NCI-H2227 (cell line): ENCODE results near the gene SESN2.
A peak's percentile ranks its signal among the peaks of the same experiment; 100 is the strongest.

Experiments
- DNase-seq: peaks from one replicate; lab custom pipeline; 2025; ENCODE audit not compliant: unreplicated experiment; lab: John Stamatoyannopoulos, UW

Gene SESN2, protein sequence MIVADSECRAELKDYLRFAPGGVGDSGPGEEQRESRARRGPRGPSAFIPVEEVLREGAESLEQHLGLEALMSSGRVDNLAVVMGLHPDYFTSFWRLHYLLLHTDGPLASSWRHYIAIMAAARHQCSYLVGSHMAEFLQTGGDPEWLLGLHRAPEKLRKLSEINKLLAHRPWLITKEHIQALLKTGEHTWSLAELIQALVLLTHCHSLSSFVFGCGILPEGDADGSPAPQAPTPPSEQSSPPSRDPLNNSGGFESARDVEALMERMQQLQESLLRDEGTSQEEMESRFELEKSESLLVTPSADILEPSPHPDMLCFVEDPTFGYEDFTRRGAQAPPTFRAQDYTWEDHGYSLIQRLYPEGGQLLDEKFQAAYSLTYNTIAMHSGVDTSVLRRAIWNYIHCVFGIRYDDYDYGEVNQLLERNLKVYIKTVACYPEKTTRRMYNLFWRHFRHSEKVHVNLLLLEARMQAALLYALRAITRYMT

DNA sequence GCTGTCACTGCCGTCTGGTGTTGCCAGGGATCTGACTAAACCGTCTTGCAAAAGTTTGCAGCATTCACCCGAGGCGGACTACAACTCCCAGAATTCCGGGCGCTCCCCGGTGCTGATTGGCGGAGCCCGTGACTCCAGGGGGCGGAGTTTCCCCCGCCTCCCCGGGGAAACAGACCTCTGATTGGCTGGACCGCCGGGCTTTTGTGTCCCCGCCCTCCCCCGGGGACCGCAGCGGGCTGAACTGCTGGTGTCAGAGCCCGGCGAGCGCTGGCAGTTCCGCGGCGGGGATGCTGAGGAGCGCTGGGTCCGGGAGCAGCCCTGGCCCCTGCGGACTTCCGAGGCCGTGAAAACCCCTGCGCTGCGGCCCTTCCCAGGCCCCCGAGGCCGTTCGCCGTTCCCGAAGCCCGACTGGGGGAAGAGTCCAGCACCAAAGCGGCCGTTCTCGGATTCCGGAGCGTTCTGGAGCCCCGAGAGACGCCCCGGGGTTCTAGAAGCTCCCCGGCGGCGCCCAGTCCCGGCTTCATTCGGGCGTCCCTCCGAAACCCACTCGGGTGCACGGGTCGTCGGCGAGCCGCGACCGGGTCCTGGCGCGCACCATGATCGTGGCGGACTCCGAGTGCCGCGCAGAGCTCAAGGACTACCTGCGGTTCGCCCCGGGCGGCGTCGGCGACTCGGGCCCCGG is at the start of gene SESN2:
Gene SESN2 (plus strand): TSS at position 267 of the 682 bp plus-strand sequence. CDS start 330 bp downstream, at position 597.
- peak; percentile 99 for DNase-seq

DNA sequence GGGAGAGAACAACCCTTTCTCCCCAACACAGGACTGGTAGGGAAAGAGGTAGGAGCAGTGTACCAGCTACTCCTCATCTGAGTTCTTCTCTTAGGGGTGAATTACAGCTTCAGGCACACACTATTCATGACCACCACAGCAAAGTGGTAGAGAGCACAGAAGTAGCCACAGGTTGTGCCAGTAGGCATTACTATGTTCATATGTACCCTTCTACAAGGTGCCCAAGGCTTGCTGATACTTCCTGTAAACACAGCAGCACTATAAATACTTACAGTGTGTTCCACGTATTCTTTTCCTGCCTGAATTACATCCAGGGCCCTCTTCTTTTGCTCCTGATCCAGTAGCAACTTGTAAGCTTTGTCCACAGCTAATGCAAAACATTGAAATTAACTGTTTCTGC is 49.6 kb upstream of the SESN2 start:
- DNase-seq: no peak

DNA sequence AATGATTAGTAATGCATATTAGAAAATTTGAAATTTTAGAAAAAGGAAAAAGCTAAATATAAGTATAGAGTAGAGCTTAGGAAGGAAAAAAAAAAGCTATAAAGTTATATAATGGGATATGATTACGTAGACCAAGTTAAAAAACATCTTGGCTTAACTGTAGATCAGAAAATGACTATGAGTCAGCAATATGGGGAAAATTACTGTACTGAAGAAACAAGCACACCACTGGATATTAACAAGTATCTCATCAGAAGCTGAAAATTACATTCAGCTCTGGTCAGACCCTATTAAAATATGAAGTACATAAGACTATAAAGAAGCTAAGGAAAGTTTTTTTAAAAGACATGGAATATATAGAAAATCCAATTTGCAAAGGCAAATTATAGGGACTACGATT is 46.0 kb upstream of the SESN2 start:
- no peak for DNase-seq

DNA sequence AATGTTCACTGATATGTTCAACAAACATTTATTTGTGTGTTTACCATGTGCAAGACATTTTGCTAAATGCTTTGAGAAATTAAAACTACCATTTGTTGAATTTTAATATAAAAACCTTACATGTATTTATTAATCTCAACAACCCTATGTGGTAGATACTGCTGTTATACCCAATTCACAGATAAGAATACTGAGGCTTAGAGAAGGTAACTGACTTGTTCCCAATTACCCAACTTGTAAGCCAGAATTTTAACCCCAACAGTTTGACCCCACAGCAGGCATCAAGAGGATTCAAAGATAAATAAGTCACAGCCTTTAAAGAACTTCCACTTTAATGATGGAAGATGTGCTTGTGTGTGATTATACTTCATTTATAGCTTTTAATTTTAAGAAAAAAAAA is 30.2 kb upstream of the SESN2 start:
- DNase-seq: no peak

DNA sequence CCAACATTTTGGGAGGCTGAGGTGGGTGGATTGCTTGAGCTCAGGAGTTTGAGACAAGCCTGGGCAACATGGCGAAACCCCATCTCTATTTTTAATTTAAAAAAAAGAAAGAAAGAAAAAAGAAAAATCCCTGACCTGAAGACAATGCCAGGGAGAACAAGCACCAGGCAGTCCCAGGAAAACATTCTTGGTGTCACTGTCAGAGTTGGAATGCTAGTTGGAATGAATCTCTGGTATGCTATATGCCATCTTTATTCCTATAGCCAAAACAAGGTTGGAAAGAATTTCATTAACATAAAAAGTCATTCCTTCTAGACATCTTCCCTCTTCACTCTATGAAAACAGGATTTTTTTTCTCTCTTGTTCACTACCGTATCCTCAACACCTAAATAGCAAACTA is 29.3 kb upstream of the SESN2 start:
- DNase-seq: no peak

DNA sequence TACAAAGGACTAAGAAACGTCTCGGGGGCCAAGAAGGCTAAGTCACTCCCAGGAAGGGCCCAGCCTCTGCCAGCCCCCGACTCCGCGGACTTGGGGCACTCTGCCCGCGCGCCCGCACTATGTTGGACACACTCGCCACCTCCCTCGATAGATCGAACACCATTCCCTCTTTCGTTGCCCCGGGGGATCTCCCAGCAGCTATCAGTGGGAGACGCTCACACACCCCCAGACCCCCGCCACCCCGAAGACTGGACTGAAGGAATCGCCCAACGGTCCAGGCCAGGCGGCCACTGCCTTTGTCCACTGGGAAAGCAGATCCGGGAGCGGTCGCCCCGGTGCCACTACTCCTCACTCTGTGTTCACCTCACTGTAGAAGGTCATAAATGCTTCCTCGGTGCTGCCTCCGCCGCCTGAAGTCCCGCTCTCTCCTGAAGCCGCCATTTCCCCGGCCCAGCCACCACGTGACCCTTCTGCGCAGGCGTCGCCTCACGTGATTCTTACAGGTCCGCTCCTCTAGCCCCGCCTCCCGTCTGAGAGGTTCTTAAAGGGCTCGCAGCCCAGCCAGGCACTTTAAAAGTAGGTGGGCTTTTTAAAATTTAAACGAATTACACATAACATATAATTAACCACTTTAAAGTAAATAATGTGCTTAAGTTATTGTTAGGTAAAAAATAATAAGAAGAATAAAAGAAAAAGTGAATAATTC is 26.6 kb upstream of the SESN2 start, which contains the start of gene DNAJC8:
Gene DNAJC8 (minus strand): TSS at position 472 of the 706 bp plus-strand sequence. CDS start 31 bp downstream, at position 441.
- DNase-seq: peak; percentile 95

DNA sequence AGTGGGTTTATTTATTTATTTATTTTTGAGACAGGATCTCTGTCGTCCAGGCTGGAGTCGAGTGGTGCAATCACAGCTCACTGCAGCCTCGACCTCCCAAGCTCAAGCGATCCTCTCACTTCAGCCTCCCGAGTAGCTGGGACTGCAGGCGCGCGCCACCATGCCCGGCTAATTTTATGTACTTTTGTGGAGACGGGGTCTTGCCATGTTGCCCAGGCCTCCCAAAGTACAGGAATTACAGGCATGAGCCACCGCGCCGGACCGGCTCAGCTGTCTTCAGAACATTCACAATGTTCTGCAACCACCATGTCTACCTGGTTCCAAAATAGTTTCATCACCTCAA is 26.1 kb upstream of the SESN2 start:
- DNase-seq: no peak

DNA sequence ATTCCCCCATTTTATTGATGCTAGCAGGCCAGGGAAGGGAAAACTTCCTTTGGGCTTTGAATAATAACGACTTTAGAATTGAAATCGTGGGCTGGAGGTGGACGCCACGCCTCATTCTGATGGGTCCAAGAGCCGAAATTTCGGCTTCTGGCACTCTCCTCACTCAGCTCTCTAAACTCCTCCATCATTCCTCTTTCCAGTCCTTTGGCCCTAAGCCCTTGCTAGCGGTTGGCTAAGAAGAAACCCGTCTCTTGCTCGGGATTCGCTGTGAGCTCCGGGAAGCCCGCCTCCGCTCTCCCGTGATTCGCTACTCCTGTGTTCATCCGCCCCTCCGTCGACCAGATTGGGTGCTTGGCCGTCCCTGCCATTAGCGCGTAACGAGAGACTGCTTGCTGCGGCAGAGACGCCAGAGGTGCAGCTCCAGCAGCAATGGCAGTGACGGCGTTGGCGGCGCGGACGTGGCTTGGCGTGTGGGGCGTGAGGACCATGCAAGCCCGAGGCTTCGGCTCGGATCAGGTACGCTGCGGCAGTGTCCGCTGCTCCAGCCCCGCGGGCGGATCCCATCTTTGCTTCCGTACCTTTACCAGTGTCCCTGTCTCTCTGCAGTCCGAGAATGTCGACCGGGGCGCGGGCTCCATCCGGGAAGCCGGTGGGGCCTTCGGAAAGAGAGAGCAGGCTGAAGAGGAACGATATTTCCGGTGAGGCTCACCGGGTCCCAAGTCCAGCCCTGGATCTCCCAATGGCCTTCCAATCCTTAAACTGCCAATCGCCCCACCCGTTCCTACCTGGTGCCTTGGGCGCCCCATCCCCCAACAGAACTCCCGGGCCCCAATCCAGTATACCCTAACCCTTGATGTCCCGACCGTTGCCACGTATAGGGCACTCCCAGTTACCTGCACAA is 23.3 kb upstream of the SESN2 start, which contains the start of gene ATP5IF1:
Gene ATP5IF1 (plus strand): TSS at position 370 of the 901 bp plus-strand sequence. CDS start 60 bp downstream, at position 430.
- DNase-seq: peak; percentile 98

DNA sequence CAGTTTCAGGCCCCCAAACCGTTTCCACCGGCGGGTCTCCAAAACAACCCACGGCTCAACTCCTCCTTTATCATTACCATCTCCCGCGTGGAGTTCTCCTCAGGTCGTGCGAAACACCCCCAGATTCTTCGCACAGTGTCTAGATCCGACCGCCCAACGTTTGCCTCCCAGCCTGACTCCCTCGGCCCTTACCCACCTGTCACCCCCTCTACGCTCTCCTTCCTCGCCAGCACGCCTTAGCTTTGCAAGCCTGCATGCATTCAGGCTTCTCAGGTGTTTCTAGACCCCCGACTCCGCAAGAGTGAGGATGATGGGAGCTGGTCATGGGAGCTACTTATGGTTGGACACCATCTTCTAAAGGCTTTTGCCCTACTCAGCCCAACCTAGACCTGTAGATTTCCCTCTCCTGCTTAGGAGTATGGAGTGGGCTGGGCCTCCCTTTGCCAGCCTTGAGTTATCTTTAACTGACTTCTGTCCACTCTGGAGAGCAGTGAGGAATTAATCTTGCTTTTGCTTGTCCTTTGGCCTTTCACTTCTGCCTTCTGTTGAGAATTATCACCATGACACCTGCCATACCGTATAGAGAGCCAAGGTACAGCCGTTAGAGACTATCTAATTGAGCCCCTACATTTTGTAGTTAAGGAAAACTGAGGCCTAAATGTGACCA is 22.5 kb upstream of the SESN2 start:
- DNase-seq: no peak

DNA sequence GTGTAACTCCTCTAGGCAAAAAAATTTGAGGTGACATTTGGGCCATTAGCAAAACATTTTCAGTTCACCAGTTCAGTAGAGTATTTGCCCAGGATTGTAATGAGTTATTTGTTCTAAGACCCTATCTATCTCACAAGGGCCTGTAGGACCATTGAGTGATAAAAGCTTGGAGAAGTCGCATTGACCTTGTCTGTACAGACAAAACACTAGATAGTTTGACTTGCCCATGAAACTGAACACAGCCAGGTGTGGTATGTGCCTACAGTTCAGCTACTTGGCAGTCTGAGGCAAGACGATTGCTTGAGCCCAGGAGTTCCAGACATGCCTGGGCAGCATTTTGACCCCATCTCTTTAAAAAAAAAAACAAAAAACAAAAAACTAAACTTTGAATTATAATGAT is 20.3 kb upstream of the SESN2 start:
- DNase-seq: no peak

DNA sequence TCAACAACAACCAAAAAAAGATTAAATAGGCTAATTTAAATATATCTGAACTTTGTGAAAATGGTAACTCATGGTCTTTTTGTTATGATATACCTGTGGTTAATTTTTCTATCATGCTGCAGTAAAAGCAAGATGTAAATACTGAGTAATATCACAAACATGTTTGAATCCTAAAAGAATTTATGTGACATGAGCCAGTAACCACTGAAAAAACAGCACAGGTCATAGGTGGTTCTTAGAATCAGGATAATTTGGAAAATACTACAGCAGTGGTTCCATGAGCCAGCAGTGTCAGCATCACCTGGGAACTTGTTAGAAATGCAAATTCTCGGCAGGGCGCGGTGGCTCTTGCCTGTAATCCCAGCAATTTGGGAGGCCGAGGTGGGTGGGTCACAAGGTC is 19.3 kb upstream of the SESN2 start:
- DNase-seq: no peak

DNA sequence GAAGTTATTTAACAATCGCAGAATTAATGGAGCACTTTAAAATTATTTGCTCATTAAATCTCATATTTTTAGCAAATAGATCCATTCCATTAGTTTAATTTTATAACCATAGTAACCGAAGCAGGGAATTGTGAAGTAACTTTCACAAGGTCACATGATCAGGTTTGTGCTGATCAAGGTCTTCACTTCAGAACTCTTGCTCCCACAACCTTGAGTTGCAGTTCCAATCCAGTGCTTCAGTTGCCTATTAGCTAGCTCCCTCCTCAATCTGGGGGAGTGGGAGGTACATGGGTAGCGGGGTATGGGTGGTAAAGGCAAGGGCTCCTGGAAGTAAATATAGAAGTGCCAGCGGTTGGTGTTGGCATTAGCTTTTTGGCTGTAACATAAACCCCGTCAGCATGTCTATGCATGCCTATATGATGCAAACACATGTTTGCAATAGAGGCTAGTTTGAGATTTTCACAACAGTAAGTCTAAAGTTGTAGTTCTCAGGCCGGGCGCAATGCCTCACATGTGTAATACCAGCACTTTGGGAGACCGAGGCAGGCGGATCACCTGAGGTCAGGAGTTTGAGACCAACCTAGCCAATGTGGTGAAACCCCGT is 17.6 kb upstream of the SESN2 start:
- no peak for DNase-seq

DNA sequence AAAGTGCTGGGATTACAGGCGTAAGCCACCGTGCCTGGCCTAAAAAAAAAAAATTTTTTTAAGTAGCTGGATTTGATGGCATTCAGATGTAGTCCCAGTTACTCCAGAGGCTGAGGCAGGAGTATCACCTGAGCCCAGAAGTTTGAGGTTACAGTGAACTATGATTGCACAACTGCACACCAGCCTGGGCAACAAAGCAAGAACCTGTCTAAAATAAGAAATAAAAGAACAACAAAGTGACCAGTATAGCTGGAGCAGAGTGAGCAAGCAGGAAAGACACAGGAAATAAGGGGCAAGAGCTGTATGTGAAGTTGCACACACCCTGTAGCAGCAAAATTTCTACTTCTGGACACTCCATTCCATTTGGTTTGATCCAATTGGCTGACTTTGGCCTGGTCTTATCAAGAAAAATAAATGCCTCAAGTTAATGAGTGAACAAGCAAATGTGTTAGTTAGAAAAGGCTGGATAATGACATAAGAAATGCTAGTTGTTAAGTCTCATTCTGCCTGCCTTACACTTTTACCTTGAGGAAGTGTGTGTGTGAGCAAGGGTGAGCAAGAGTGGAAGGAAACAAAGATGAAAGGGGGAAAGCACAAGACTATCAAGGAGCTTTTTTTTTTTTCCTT is 15.5 kb upstream of the SESN2 start:
- no peak for DNase-seq

DNA sequence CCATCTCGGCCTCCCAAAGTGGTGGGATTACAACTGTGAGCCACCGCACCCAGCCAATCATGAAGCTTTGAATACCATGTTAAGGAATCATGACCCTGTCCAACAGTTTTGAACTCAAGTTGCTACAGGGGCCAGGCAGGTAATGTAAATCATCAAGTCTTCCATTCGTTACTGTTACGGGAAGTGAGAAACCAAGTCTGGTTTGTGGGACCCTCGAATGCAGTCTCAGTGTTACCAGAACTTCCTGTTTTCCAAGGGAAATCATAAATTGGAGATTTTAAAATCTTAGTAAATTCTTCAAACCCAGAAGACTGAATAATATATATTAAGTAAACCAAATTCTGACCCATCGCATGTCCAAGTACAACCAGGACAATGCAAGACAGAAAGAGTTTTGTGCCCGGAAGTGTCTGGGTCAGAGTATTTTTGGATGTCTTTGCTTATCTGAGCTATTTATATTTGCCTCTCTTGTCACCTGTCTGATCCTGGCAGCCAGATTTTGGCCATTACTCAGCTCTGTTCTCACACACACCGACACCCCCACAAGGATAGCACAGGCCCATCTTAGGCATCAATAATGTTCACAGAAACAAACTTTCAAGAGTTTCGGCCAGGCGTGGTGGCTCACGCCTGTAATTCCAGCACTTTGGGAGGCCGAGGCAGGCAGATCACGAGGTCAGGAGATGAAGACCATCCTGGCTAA is 14.6 kb upstream of the SESN2 start:
- no peak for DNase-seq

DNA sequence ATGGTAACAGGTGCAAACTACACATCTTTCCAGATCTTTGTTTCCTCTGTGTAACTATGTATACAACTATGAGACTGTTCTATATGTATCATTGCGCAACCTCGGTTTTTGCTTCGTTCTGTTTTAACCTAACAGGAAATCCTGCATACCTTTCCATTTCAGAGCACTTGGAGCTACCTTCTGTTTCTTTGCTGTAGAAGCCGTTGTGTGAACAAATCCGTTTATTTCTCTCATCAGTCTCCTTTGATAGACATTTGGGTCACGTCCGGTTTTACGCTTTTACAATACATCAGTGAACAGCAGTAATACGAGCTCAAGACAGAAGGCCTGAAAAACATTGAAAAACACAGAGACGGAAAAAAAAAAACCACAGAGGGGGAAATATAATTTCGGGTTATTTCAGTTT is 12.9 kb upstream of the SESN2 start:
- DNase-seq: peak; percentile 33

DNA sequence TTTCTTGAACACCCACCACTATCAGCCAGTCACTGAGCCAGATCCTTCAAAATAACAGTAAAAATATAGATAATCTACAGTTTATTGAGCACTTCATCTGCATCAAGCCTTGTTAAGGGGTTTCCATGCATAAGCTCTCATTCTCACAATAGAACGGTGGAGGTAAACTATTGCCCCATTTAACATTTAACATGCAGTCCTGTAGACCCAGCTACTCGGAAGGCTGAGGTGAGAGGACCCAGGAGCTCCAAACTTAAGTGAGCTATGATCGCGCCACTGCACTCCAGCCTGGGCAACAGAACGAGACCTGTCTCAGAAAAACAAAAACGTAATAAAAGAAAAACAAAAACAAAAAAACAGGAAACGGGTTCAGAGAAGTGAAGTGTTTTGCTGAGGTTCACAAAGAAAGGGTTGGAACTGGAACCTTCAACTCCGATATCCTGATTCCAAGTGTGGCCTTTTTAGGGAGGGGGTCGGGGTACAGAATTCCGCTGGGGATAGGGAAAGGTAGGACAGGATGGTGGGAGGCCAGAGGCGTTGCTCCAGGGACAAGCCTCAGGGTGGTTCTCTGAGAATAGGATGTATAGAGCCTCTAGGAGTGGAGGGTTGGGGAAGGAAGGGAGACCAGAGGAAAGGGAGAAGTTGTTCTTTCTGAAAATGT is 11.6 kb upstream of the SESN2 start:
- DNase-seq: no peak

DNA sequence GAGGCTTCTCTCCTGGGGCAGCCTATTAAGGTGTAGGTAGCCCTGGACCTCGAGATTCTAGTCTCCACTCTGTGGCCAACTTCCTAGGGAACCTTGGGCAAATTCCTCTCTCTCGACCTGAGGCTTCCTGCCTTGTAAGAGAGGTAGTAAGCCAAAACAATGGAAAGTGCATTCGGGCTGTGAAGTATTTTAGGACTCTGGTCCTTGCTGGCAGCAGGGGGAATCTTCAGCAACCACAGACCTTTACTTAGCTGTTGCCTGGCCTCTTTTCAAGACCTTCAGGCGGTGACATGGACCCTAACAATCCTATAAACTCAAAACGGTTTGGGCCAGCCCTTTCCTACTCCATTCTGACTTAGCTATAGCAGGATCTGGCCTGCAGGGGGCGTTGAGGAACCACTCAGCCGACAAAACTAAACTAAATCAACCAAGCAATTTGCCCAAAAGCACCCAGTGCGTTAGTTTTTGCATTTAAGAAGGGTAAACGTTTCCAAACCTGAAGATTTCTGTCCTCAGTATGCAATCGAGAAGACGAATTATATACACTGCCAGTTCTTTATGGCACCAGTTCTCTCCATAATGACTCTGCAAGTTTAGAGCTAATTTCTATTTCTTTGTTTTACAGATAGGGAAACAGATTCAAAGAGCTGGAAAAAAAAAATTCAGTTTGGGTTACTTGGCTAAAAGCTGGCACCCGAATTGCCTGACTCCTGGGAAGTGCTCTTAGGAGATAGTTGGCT is 10.9 kb upstream of the SESN2 start:
- DNase-seq: peak; percentile 73
